Stimulated activated CD8-positive, alpha-beta memory T cell treated with anti-CD3 and anti-CD28 coated beads, Interleukin-12 subunit alpha, Interleukin-12 subunit beta, amount 100 ng/mL, for 4 hours (primary cell): ENCODE data around the gene MAP2K4.
"Not testable (repeated sequence)": the region's sequence is repeated elsewhere in the genome, so short reads cannot be mapped to it uniquely, and the experiment has no call there.

Experiments
- DNase-seq: peaks from one replicate; pipeline ENCODE4 v3.0.0-alpha.2; 2020; ENCODE audit warnings: low read depth

MAP2K4 gene

DNA sequence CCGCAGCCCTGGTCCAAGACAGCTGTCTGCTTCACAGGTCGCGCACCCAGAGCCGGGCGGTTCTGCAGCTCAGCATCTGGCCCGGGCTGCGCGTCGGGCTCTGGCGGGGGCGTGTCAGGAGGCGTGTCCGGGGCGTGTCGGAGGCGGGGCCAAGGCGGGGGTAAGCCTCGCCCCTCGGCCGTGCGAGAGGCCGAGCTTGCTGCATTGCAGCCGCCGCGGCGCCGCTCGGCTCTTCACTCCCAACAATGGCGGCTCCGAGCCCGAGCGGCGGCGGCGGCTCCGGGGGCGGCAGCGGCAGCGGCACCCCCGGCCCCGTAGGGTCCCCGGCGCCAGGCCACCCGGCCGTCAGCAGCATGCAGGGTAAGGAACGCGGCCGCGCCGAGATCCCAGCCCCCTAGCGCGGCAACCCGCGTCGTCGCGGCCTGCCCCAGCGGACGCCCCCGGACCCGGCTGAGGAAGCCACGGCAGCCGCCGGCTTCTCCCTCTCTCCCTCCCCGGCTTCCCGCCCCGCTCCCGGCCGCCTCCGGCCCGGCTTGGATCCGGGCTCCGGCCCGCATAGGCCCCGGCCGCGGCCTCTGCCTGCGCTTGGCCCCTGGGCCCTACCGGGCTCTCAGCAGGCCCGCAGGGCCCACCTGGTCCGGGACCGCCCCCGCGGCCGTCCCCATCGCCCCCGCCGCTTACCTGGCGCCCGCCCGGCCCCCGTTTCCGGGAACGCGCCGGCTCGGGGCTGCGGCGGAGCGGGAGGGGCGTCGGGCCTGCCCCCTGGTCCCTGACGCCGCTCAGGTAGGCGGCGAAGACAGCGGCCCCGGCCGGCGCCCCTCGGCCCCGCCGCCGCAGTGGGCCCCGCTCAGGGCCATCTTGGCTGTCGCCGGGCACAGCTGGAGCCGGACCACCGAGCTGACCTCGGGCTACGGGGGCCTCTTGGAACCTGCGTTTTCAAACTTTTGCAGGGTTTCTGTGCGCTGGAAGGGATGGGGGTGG lies at the start of gene MAP2K4:
Gene MAP2K4, plus strand, starts transcription at position 236 of the 981 bp plus-strand sequence. Its CDS starts 10 bp downstream, at position 246.
- DNase-seq, result peak; percentile 89

DNA sequence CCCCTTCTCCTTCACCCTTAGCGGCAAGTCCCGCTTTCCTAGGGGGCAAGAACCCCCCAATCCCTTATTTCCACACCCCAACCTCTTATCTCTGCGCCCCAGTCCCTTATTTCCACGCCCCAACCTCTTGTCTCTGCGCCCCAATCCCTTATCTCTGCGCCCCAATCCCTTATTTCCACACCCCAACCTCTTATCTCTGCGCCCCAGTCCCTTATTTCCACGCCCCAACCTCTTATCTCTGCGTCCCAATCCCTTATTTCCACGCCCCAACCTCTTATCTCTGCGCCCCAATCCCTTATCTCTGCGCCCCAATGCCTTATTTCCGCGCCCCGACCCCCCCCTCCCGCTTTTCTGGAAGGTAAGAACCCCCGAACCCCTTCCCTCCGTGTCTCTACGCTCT lies 47.9 kb upstream of the MAP2K4 start:
- DNase-seq, result not testable (repeated sequence)

- no peak for DNase-seq
Measured at GRCh38 chr17:11979795-11980194, 40.9 kb upstream of the MAP2K4 start.

DNA sequence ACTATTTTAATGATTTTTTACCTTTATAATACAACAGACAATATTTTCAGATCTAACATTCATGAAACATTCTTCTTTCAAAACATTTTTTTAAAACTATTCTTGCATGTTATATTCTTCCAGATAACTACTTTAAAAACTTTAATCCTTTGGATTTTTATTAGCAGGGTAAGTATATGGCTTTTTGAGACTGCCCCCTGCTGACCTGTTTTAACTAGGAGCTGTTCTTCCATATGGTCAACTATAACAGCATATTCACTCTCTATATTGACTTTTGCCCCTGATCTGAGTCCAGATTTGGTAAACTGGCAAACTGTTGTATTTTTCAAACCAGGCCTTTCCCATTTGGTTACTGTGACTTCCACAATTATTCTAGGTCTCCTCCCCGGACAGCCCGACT lies 39.9 kb upstream of the MAP2K4 start:
- no peak for DNase-seq

- DNase-seq, result no peak
Measured at GRCh38 chr17:11981862-11982261, 38.8 kb upstream of the MAP2K4 start.

DNA sequence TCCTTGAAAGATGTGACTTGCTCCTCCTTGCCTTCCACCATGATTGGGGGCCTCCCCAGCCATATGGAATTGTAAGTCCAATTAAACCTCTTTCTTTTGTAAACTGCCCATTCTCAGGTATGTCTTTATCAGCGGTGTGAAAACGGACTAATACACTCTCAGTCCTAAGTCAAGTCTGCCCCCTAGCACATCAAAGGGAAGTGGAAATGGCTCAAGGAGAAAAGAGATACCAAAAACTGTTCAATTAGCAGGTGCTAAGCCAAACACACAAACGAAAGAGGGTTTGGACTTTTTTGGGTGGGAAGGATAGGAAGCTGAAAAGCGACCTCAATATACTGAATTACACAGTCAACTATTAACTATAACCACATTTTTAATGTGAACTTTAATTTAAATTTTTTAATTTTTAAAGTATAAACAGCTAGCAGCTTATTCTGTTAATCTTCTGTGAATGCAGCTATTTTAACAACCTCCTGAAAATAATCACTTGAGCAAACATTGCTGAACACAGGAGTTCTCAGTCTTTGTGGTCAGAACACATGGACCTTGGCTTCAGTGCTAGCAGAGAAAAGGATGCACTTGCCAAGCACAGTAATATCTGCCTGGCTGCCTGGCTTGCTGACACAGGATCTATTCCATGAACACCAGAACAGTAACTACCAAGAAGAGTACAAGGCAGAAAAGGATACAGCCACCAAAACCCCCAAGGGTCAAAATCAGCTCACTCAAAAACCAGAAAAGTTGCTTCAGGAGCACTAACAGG lies 34.3 kb upstream of the MAP2K4 start:
- DNase-seq, result no peak

- no peak for DNase-seq
Measured at GRCh38 chr17:11986942-11987329, 33.7 kb upstream of the MAP2K4 start.

DNA sequence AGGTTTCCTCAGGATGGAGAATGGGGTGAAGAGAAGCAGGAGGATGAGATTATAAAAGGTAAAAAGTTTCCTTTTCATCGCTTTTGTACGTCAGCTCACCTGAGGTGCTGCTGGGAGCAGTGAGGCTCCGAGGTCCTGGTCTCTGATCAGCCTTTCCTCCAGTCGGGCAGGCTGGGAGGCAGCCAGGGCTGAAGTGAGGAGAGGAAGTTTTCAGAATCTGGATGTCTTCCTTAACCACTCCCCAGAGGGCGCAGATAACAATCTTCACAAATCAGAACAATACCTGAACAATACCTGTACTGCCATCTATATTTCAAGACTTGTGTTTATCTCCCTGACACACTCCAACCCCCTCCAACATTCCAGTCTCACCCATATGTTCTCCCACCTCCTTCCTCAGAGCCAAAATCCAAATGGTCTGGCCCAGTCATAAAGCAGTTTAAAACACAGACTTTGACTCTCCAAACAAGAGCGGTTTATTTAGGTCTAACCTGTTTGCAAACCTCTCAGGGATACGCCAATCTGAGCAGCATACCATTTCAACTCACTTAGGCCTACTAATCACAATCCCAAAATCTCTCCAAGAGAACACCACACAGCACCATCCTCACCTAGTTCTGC lies 30.2 kb upstream of the MAP2K4 start:
- no peak for DNase-seq

DNA sequence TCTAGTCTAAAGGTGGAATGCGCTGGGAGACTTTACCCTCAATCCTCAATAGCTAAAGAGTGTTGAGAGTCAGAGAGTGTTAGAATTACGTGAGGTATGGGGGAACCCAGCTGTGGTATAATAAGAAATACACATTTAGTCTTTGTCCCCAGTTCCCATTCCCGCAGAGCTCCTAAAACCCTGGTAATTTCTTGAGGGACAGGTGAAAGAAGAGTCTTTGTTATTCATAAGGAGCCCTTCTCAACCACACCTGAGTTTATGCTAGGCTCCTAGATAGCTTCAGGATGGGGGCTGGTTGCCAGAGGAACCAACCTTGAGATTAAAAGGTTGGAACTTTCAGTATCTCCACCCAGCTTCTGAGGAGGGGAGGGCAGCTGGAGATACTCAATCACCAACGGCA lies 29.2 kb upstream of the MAP2K4 start:
- no peak for DNase-seq

DNA sequence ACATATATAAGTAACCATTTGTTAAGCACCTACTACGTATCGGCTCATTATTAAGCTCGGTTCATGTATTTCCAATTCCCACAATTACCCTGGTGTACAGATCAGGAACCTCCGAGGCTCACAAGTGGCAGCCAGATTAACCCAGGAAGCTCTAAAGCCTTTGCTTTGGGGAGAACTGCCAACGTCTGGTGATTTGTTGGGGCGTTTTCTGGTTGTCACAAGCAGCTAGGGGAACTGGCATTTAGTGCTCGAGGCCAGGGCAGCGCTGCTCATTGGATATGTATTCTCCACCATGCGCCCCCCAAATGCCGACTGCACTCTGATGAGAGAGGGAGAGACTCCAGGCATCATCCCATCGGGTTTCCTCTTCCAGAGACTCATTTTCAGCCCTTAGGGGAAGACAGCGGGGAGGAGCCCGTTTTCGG lies 23.9 kb upstream of the MAP2K4 start:
- DNase-seq, result no peak

- DNase-seq, result peak; percentile 95
Measured at GRCh38 chr17:11997147-11997971, 23.3 kb upstream of the MAP2K4 start, which contains the start of gene ZNF18. TSS of gene ZNF18 (minus strand) at chr17:11997475. CDS start at chr17:11992829, 4,646 bp downstream.

DNA sequence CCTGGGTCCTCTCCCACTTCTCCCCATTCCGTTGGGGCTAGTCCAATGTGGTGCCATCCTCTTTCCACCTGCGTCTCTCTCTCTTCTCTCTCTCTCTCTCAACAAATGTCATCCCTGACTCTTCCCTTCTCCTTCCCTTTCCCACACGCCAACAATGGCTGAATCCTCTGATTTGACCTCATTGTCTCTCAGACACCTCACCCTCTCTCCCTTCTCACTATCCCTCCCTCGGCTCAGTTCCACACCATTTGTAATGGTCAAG lies 22.8 kb upstream of the MAP2K4 start:
- no peak for DNase-seq

DNA sequence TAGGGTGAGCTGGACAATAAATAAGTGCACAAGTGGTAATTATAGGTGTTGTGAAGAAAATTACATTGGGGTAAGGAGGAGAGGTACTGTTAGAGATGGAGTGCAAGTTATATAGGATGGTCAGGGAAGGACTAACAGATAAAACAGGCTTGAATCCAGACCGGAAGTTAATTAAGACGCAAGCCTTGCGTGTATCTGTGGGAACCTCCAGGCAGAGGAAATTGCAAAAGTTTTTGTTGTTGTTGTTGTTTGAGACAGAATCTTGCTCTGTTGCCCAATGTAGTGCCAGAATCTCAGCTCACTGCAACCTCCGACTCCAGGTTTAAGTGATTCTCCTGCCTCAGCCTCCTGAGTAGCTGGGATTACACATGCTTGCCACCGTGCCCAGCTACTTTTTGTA lies 21.0 kb upstream of the MAP2K4 start:
- no peak for DNase-seq

DNA sequence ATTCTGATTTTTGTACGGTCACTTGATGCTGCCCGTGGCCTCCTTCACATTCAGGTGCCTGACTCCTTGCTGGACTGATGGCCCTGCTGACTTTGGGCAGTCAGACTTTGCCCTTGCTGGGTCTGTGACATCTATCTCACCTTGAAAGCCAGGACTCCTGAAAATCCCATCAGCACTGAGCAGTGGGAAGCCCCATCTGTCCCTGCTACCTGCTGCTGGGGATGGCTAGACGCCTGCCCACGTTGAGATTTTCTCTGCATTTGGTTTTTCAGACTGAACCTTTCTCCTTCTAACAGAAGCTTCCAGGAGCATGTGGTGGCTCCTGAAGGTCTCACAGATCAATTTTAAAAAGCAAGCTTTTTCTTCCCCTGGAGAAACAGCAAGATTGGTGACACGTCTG lies 13.2 kb upstream of the MAP2K4 start:
- DNase-seq, result no peak

- DNase-seq, result no peak
Measured at GRCh38 chr17:12021623-12022140, 1.0 kb downstream of the MAP2K4 start.

GRCh38 chr17:12022310-12022709 lies 1.6 kb downstream of the MAP2K4 start:
- DNase-seq, result no peak

GRCh38 chr17:12024327-12024726 lies 3.6 kb downstream of the MAP2K4 start:
- DNase-seq, result no peak

DNA sequence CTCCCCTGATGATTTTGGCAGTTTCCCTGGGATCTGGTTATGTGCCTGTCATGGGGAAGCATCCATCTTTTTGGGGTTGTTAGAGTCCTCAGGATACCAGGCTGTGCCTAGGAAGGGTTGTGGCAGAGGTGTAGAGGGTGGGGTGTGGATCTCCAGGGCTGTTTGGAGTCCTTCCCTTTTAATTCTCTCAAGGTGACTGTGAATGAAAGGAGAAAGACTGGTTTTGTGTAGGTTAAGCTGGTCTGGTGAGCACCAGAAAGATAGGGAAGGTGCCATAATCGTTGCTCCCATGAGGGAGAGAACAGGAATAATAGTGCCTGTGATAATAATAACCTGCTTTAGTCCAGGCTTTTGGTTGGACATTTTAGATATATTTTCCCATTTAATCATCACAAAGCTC lies 7.0 kb downstream of the MAP2K4 start:
- no peak for DNase-seq

GRCh38 chr17:12028611-12029010 lies 7.9 kb downstream of the MAP2K4 start:
- DNase-seq, result no peak

- no peak for DNase-seq
Measured at GRCh38 chr17:12034538-12034937, 13.9 kb downstream of the MAP2K4 start.

DNA sequence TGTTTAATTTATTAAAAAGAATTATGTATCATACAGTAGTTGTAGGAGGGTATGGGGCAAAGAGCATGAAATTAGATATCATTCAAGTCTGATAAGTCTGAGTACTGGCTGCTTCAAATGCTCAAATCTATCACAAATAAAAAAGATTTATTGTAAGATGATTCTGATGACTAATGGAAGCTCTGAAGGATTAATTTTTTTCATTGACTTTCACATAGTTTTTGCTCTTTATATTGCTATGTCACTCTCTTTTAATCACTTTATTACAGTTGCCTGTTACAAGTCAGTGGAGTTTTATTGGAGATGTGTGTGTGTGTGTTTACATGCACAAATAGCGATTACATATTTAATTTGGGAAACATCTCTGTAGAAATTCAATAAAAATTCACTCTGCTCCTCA lies 15.0 kb downstream of the MAP2K4 start:
- no peak for DNase-seq

- no peak for DNase-seq
Measured at GRCh38 chr17:12037970-12038369, 17.3 kb downstream of the MAP2K4 start.
